Uterus (tissue), 4 donors: ENCODE results near the gene BMP2K. TPM values are rescaled to one million over a fixed set of nuclear protein-coding genes. Genes with fewer than 3 reads are reported as not detected.
"Not testable (repeated sequence)": the region's sequence is repeated elsewhere in the genome, so short reads cannot be mapped to it uniquely, and the experiment has no call there.

Experiments used
- DNase-seq, 2 donors: peaks; one replicate each; pipeline ENCODE4 v3.0.0-alpha.2; 2019 to 2020
- H3K27ac ChIP-seq, 2 donors: fragments of 200-600 bp; sonication (generic); 1 replicate in 1 of 2; 2 replicates in 1 of 2; pipeline ENCODE4 v1.5.1; 2016 to 2018
- H3K27me3 ChIP-seq, 2 donors: fragments of 200-600 bp; sonication (generic); one replicate each; pipeline ENCODE4 v1.5.1; 2018 to 2019; ENCODE audit warnings: control low read depth in 1 of 2
- H3K36me3 ChIP-seq, 2 donors: fragments of 200-600 bp; sonication (generic); one replicate each; pipeline ENCODE4 v1.5.1; 2019; ENCODE audit warnings: control low read depth in 1 of 2
- H3K4me1 ChIP-seq, 2 donors: fragments of 200-600 bp; sonication (generic); one replicate each; pipeline ENCODE4 v1.5.1; 2018 to 2019; ENCODE audit warnings: control low read depth in 1 of 2
- H3K4me3 ChIP-seq, 2 donors: fragments of 200-600 bp; sonication (generic); 1 replicate in 1 of 2; 2 replicates in 1 of 2; pipeline ENCODE4 v1.5.1; 2018 to 2019; ENCODE audit warnings: mild to moderate bottlenecking in 1 of 2
- H3K9me3 ChIP-seq, 2 donors: fragments of 200-600 bp; sonication (generic); one replicate each; pipeline ENCODE4 v1.5.1; 2019; ENCODE audit warnings: control low read depth in 1 of 2
- POLR2A ChIP-seq, 2 donors: fragments of 450-650 bp; IDR thresholded peaks; one replicate each; pipeline ENCODE4 v1.6.1; 2016; ENCODE audit warnings: antibody characterized with exemption in 2 of 2, mild to moderate bottlenecking in 1 of 2, moderate library complexity in 1 of 2
- intact Hi-C: fragments of 100-400 bp; cut with DNase I; formaldehyde crosslinking; loops from one replicate; pipeline ENCODE4 v1.15.1; 2023; ENCODE audit warnings: low total_unique reads
- total RNA-seq, 4 donors: library from RNA; depleted of rRNA in 3 of 4; stranded (reverse); fragments of >200 nt in 3 of 4; gene quantifications; one replicate each; pipeline versions ENCODE4 v1.1.0 to v1.2.4, GENCODE V29; 2014 to 2023
- TF ChIP-seq, protein P1 (sequence below), 4 experiments: fragments of 200-600 bp in 2 of 4; fragments of 450-650 bp in 2 of 4; sonication (generic) in 2 of 4; IDR thresholded peaks; one replicate each; pipeline ENCODE4 v1.5.1; 2016 to 2019; ENCODE audit warnings: antibody characterized with exemption in 4 of 4, mild to moderate bottlenecking in 2 of 4, moderate library complexity in 1 of 4
- donor health status: DM: yes; HTN: yes; CAD: no.

BMP2K gene
- total RNA-seq, 4 donors from 2014 or later, result 14.7 to 67.3 (median 29.2) TPM

DNA sequence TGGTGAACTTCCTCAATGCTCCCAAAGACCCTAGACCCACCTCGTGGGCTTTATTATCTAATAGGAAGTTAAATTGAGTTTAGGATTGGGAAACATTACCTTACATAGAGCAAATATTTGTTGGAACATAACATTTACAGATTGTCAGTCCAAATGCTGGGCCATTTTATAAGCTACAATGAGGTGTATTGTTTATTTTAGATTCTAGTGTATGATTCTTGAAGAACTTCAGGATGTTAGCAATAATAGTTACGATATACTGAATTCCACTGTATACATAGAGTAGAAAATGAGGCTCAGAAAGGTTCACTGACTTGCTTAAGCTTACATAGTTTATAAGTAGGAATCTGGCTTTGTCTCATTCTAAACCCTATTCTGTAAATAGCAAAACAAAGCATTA lies 125.7 kb downstream of the BMP2K start:
- Histone ChIP-seq H3K4me3 (no peak overlapping the region), H3K9me3 (no peaks in the 10 kb centered on the region), H3K27ac (no peak overlapping the region), H3K4me1 (no peaks in the 10 kb centered on the region), H3K27me3 (no peaks in the 10 kb centered on the region), H3K36me3 (no peaks in the 10 kb centered on the region)
- DNase-seq, result no peak
- TF ChIP-seq, protein P1, sequence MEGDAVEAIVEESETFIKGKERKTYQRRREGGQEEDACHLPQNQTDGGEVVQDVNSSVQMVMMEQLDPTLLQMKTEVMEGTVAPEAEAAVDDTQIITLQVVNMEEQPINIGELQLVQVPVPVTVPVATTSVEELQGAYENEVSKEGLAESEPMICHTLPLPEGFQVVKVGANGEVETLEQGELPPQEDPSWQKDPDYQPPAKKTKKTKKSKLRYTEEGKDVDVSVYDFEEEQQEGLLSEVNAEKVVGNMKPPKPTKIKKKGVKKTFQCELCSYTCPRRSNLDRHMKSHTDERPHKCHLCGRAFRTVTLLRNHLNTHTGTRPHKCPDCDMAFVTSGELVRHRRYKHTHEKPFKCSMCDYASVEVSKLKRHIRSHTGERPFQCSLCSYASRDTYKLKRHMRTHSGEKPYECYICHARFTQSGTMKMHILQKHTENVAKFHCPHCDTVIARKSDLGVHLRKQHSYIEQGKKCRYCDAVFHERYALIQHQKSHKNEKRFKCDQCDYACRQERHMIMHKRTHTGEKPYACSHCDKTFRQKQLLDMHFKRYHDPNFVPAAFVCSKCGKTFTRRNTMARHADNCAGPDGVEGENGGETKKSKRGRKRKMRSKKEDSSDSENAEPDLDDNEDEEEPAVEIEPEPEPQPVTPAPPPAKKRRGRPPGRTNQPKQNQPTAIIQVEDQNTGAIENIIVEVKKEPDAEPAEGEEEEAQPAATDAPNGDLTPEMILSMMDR (IDR thresholded peaks at IDR 0.05), result no peak
- intact Hi-C loops, result no loop called here

DNA sequence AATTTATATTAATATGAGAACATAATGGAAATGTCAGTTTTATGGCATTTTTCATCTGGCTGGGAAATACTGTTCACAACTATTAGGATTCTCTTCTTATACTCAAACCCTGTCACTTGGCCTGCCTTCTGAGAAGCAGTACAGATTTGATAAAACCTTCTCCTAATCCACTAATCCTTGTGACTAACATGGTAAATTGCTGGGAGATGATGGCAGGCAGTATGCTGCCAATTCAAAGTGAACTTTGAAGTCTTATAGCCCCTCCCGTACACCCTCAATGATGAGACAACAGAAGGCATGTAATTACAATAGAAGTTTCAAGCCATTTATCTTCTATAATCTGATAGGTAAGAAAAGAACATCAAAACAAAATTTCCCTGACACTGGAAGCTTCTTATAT lies 126.1 kb downstream of the BMP2K start:
- Histone ChIP-seq H3K9me3 (no peaks in the 10 kb centered on the region), H3K27ac (no peak overlapping the region)
- intact Hi-C loops, result no loop called here

DNA sequence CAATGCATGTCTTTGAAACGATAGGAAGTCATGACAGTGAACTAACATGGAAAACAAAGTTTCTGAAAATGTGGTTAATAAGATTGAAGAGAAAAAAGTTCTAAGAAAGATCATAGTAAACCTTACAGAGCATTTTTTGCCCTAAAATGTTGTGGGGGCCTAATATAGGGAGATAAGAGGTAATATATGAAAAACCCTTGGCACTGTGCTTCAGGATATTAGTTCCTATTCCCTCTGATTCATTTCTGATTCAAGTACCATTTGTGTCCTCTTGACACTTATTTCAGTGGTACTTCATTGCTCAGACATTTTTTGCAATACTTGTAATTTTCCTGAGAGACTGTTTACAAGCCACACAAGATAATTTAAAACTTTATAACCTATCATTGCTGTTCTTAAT lies 128.0 kb downstream of the BMP2K start:
- TF ChIP-seq, protein P1 (IDR thresholded peaks at IDR 0.05), result no peak
- no peak for TF ChIP-seq POLR2A (IDR thresholded peaks at IDR 0.05)
- H3K36me3 ChIP-seq, result no peaks in the 10 kb centered on the region
- H3K27me3 ChIP-seq, result no peaks in the 10 kb centered on the region
- no peak for DNase-seq
- H3K27ac ChIP-seq, result no peak overlapping the region
- no peaks in the 10 kb centered on the region for H3K4me1 ChIP-seq
- no peaks in the 10 kb centered on the region for H3K9me3 ChIP-seq
- intact Hi-C loops, result no loop called here
- H3K4me3 ChIP-seq, result no peak overlapping the region

More for the DNA sequence above, 126.1 kb downstream of the BMP2K start:
- no peak for DNase-seq
- TF ChIP-seq, protein P1 (IDR thresholded peaks at IDR 0.05), result no peak
- no peak for TF ChIP-seq POLR2A (IDR thresholded peaks at IDR 0.05)
- H3K27me3 ChIP-seq, result no peaks in the 10 kb centered on the region
- no peaks in the 10 kb centered on the region for H3K4me1 ChIP-seq
- H3K4me3 ChIP-seq, result no peak overlapping the region
- H3K36me3 ChIP-seq, result no peaks in the 10 kb centered on the region

DNA sequence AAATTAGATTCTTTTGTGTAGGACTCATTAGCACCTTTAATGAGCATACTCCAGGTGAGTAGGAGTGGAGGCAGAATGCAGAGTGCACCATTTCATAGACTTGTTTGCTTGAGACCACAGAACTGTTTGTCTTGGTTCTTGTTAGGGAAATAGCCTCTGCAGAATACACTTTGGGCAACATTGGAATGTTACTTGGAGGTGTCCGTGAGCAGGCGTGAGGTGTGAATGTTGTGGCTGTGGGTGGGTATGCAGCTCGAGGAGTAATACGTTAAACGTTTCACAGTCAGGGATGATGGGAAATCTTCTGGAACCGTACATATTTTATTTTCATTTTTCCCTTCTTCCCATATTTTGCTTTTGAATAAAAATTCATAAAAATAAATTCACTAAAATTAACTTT lies 131.5 kb downstream of the BMP2K start:
- Histone ChIP-seq H3K27ac (no peak overlapping the region), H3K9me3 (no peaks in the 10 kb centered on the region), H3K4me1 (no peaks in the 10 kb centered on the region), H3K4me3 (no peak overlapping the region), H3K27me3 (no peaks in the 10 kb centered on the region), H3K36me3 (no peaks in the 10 kb centered on the region)
- intact Hi-C loops, result no loop called here
- TF ChIP-seq, protein P1 (IDR thresholded peaks at IDR 0.05), result no peak
- TF ChIP-seq POLR2A (IDR thresholded peaks at IDR 0.05), result no peak
- DNase-seq, result no peak

DNA sequence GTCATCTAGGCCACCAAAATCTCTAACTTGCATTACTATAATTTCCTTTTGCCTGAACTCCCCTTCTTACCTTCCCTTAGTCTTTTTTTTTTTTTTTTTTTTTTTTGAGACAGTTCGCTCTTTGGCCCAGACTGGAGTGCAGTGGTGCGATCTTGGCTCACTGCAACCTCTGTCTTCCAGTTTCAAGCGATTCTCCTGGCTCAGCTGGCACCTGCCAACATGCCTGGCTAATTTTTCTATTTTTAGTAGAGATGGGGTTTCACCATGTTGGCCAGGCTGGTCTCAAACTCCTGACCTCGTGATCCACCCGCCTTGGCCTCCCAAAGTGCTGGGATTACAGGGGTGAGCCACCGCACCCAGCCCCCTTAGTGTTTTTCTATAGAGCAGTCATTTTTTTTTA lies 132.8 kb downstream of the BMP2K start:
- H3K4me1 ChIP-seq, H3K27me3 ChIP-seq, H3K36me3 ChIP-seq, DNase-seq, H3K4me3 ChIP-seq, intact Hi-C loops, H3K9me3 ChIP-seq, H3K27ac ChIP-seq: not testable (repeated sequence)

DNA sequence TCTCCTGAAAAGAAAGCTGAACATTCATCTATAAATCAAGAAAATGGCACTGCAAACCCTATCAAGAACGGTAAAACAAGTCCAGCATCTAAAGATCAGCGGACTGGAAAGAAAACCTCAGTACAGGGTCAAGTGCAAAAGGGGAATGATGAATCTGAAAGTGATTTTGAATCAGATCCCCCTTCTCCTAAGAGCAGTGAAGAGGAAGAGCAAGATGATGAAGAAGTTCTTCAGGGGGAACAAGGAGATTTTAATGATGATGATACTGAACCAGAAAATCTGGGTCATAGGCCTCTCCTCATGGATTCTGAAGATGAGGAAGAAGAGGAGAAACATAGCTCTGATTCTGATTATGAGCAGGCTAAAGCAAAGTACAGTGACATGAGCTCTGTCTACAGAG lies 134.5 kb downstream of the BMP2K start:
- Histone ChIP-seq H3K36me3 (no peaks in the 10 kb centered on the region), H3K9me3 (no peaks in the 10 kb centered on the region), H3K4me3 (no peak overlapping the region), H3K4me1 (no peaks in the 10 kb centered on the region), H3K27me3 (no peaks in the 10 kb centered on the region), H3K27ac (no peak overlapping the region)
- TF ChIP-seq POLR2A (IDR thresholded peaks at IDR 0.05), result no peak
- TF ChIP-seq, protein P1 (IDR thresholded peaks at IDR 0.05), result no peak
- intact Hi-C loops, result no loop called here
- no peak for DNase-seq
